M059J (cell line): ENCODE results near the gene GNAO1. TPM values are rescaled to one million over a fixed set of nuclear protein-coding genes. Genes with fewer than 3 reads are reported as not detected.

Experiments used
- DNase-seq: peaks from one replicate; pipeline ENCODE4 v3.0.0-alpha.2; 2012; ENCODE audit warnings: low read depth
- total RNA-seq: library from RNA; depleted of rRNA; stranded (reverse); fragments of >200 nt; shearing (Covaris generic); gene quantifications from 2 replicates; pipeline ENCODE4 v1.2.3, GENCODE V29; 2014

Gene GNAO1
- total RNA-seq, 1 experiment from 2014 or later, result 10.9 TPM

DNA sequence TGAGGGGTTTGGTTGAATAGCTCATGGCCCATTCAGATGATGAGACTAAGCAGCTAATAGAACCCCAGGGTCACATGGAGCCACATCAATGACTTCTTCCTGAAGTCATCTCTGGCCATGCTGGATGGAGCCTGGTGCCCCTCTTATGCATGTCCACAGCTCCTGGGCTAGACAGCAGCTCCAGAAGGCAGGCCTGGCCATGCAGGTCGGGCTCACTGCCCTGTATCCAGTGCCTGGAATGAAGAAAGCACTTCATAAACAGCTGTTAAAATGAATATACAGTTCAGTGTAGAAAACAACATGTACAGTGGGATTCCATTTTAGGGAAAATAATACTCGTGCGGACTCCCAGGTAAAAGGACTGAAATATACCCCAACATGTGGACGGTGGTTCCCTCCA, 73.9 kb downstream of the GNAO1 start:
- DNase-seq, result no peak

GRCh38 chr16:56265746-56266145, 74.5 kb downstream of the GNAO1 start:
- DNase-seq, result no peak

GRCh38 chr16:56266641-56267607, 75.6 kb downstream of the GNAO1 start:
- DNase-seq, result peak; percentile 11

- DNase-seq, result no peak
These were observed 76.6 kb downstream of the GNAO1 start for GRCh38 chr16:56267888-56268287.

GRCh38 chr16:56268799-56269198, 77.5 kb downstream of the GNAO1 start:
- DNase-seq, result no peak

- DNase-seq, result no peak
These were observed 78.0 kb downstream of the GNAO1 start for GRCh38 chr16:56269281-56269680.

- DNase-seq, result peak; percentile 95
These were observed 78.8 kb downstream of the GNAO1 start for GRCh38 chr16:56269811-56270684.

GRCh38 chr16:56270828-56271227, 79.5 kb downstream of the GNAO1 start:
- DNase-seq, result no peak

- DNase-seq, result no peak
These were observed 81.2 kb downstream of the GNAO1 start for GRCh38 chr16:56272583-56272894.

- DNase-seq, result no peak
These were observed 82.3 kb downstream of the GNAO1 start for GRCh38 chr16:56273615-56274014.

DNA sequence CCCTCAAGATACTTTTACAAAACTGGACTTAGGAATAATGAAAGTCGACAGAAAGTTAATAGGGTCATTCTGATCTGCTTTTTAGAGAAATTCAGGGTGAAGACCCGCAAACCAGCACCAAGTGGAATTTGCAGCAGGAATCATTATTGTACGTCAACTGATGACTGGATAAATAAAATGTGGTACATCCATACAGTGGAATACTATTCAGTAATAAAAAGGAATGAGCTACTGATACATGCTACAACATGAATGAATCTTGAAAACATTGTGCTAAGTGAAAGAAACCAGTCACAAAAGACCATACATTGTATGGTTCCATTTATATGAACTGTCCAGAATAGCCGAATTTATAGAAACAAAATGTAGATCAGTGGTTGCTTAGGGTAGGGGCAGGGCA, 83.1 kb downstream of the GNAO1 start:
- no peak for DNase-seq

- DNase-seq, result peak; percentile 72
These were observed 83.8 kb downstream of the GNAO1 start for GRCh38 chr16:56275076-56275475.

- no peak for DNase-seq
These were observed 84.5 kb downstream of the GNAO1 start for GRCh38 chr16:56275801-56276200.

DNA sequence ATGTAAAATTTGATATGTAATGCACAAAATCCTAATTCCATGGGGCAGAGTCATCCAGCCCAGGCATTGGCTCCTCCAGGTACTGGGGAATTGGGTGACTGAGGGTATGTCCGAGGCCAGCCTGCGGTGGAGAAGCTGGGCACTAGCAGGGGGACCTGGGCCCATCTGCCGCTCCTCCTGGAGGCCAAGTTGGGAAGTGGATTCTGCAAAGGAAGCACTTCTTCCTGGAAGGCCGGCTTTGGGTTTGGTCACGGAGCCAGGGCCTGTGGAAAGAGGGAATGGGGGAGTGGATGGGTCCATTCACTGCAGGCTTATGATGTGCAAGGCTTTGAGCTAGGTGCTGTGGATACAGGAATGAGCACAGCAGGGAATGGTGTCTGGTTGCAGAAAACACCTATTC, 85.8 kb downstream of the GNAO1 start:
- DNase-seq, result no peak

DNA sequence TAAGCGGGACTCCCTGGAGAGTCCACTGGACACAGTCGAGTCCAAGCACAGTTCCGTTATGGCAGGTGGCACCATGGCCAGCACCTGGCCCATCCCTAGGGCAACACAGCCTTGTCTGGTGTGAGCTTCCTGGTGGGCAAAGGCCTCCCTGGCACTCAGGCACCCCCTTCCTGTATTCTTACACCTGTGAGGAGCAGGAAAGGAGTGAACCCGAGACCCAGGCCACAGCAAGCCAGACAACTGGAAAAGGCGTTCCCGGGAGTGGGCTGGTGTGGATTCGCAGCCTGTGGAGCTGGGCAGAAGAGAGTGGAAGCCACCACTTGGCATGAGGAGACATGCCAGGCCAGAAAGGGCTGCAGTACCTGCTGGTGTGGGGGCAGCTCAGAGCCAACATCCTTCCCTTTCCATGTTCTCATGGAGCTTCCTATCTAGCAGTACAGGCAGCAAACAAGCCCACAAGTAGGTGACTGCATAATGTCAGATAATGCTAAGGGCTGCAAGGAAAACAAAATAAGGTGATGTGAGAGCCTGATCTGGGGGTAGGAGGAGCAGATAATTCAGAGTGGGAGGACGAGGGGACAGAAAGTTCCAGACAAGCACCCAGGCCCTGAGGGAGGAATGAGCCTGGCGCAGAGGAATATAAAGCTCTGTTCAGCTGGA, 87.0 kb downstream of the GNAO1 start:
- no peak for DNase-seq

DNA sequence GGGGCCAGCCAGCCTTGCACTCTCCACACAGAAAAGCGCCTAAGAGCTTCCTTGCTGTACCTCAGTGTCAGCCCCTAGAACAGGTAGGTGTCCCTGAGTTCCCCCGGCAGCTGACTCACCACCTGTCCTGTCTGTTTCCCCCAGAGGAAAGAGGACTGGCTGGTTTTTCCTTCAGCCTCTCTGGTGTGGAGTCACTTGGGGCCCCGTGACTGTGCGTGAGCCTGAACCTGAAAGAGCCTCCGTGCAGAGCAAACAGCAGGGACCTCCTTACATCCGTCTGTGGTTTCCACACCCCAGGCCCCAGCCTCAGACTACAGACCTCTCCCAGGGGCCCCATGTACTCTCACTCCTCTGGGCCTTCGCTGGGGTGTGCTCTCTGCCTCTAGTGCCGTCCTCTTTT, 87.8 kb downstream of the GNAO1 start:
- DNase-seq, result no peak

GRCh38 chr16:56279914-56280313, 88.6 kb downstream of the GNAO1 start:
- no peak for DNase-seq

DNA sequence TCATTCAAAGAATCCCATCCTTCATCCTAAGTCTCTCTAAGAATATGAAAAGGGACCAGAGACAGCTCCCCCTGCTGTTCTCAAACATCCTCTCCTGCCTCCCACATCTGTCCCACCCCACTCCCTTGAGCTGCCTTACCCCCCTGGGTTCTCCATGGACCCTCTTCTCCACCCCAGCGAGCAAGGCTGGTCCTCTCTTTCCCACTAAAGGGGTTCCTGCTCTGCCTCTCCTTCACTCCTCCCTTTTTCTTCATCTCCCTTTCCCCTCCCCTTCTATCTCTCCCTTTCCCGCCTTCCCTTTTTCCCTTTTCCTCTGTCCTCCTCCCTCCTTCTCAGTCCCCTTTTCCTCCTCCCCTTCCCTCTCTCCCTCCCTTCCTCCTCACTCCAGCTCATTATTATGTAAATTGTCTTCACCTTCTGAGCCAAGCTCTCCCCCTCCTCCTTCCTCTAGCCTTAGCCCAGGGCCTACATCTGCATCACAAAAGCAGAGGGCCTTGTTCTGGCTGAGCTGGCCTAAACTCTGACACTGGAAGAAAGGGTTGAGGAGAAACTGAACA, 90.0 kb downstream of the GNAO1 start:
- DNase-seq, result peak; percentile 15

GRCh38 chr16:56282451-56282850, 91.2 kb downstream of the GNAO1 start:
- no peak for DNase-seq

- DNase-seq, result no peak
These were observed 93.2 kb downstream of the GNAO1 start for GRCh38 chr16:56284521-56284920.

- DNase-seq, result peak; percentile 52
These were observed 95.5 kb downstream of the GNAO1 start for GRCh38 chr16:56286809-56287208.

- no peak for DNase-seq
These were observed 96.7 kb downstream of the GNAO1 start for GRCh38 chr16:56288019-56288418.
